H1 (cell line): Measurements from ENCODE around the gene S1PR3. TPM values are rescaled to one million over a fixed set of nuclear protein-coding genes. Genes with fewer than 3 reads are reported as not detected.

Source experiments
- BACH1 ChIP-seq: IDR thresholded peaks from 2 replicates; pipeline ENCODE4 v1.6.1; 2012; ENCODE audit warnings: low read length, improper control_type of control experiment
- BCL11A ChIP-seq, 2 experiments: IDR thresholded peaks; one replicate each; pipeline ENCODE4 v1.6.1; 2011; ENCODE audit warnings: low read depth in 2 of 2, low read length in 2 of 2, mild to moderate bottlenecking in 2 of 2
- PHF8 ChIP-seq: fragments of 200-600 bp; sonication (generic); conservative IDR thresholded peaks from 2 replicates; pipeline ENCODE4 v1.7.1; 2012; ENCODE audit warnings: low read depth, mild to moderate bottlenecking, inconsistent platforms, low read length, moderate library complexity
- SIX5 ChIP-seq: IDR thresholded peaks from 2 replicates; pipeline ENCODE4 v1.6.1; 2011; ENCODE audit warnings: mild to moderate bottlenecking, low read depth, low read length
- TCF12 ChIP-seq: IDR thresholded peaks from 2 replicates; pipeline ENCODE4 v1.6.1; 2011; ENCODE audit warnings: low read depth, mild to moderate bottlenecking, low read length
- polyA plus RNA-seq, 7 experiments: library from polyadenylated mRNA; depleted of rRNA in 3 of 7; stranded (reverse) in 5 of 7; unstranded in 2 of 7; fragments of >200 nt in 5 of 7; fragments of 200-250 nt in 2 of 7; gene quantifications; 1 replicate in 5 of 7; 2 replicates in 1 of 7; 4 replicates in 1 of 7; pipeline versions ENCODE4 v1.2.1 to v1.2.3, GENCODE V29; 2011 to 2013; ENCODE audit warnings: missing spikeins in 2 of 7, mixed read lengths in 2 of 7
- total RNA-seq: library from RNA; stranded (reverse); fragmentation: NEBNext Ultra II Directional; extraction: Animal tissue kit (Norgen Biotek cat#: 25700); gene quantifications from 2 replicates; pipeline ENCODE4 v1.2.1, GENCODE V29; 2021

Gene S1PR3
- total and polyA plus RNA-seq, 2 of the 8 experiments (the other 6 are each of a cell fraction or from before 2014, with no cell fraction given) = 3.7 to 6.4 TPM

DNA sequence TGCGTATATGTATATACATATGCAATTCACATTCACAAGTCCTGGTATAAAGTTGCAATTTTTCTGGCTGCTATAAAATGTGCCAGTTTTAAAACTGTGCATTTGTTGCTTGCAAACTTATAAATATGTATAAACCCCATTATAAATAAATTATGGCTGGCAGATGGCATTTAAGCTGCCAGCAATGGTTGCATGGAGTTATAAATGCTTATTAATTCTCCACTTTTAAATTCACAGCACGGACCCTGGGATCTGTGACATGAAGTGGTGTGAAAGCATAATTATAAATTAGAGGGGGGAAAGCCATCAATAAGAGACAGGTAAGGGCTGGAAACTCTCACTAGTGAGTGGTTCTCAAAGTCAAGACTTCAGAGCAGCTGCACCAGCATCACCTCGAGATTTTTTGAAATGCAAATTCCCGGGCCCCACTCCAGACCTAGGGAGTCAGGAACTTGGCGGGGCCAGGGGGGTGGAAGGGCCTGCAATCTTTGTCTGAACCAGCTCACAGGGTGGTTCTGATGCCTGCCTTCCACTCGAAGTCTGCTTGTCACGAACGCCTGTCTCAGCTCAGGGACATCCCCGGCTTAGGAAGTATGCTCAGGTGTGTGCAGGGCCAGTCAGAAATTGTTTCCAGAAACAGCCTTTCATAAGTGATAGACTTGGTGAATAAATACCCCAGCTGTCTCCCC lies 16.9 kb downstream of the S1PR3 start (continued):
- TF ChIP-seq BACH1 = no peak
- TF ChIP-seq TCF12 = no peak
- no peak for TF ChIP-seq BCL11A (IDR thresholded peaks at IDR 0.05; ENCODE audit: low read depth in 2 of 2, low read length in 2 of 2)
- no peak for TF ChIP-seq SIX5
- TF ChIP-seq PHF8 = no peak
- TF ChIP-seq, all 59 proteins: peak for 0
